Upper lobe of right lung (tissue), 1 donor: ENCODE measurements around the gene LCN6. TPM values are rescaled to one million over a fixed set of nuclear protein-coding genes. Genes with fewer than 3 reads are reported as not detected.
"Not testable (repeated sequence)": the region's sequence is repeated elsewhere in the genome, so short reads cannot be mapped to it uniquely, and the experiment has no call there.

Experiments used
- ATAC-seq: fragments of 200-7000 bp; cut with Tn5 transposase; one replicate; pipeline ENCODE4 v1.9.1; 2020; ENCODE audit warnings: mild to moderate bottlenecking, moderate library complexity
- DNase-seq: peaks from one replicate; pipeline ENCODE4 v3.0.0-alpha.2; 2020
- H3K27ac ChIP-seq: fragments of 200-600 bp; one replicate; pipeline ENCODE4 v1.8.0; 2022
- H3K27me3 ChIP-seq: fragments of 200-600 bp; one replicate; pipeline ENCODE4 v1.8.0; 2022; ENCODE audit warnings: mild to moderate bottlenecking
- H3K36me3 ChIP-seq: fragments of 200-600 bp; one replicate; pipeline ENCODE4 v1.8.0; 2022
- H3K4me1 ChIP-seq: fragments of 200-600 bp; one replicate; pipeline ENCODE4 v1.8.0; 2022
- H3K4me3 ChIP-seq: fragments of 200-600 bp; one replicate; pipeline ENCODE4 v1.8.0; 2022; ENCODE audit warnings: mild to moderate bottlenecking
- H3K9me3 ChIP-seq: fragments of 200-600 bp; one replicate; pipeline ENCODE4 v1.8.0; 2022
- intact Hi-C: fragments of 100-400 bp; cut with DNase I; formaldehyde crosslinking; loops from one replicate; pipeline ENCODE4 v1.11.0; 2022
- total RNA-seq: library from RNA; stranded (reverse); fragmentation: NEBNext Ultra II Directional; extraction: Animal tissue kit (Norgen Biotek cat#: 25700); gene quantifications from one replicate; pipeline ENCODE4 v1.2.1, GENCODE V29; 2021
- TF ChIP-seq, protein P1 (sequence below): fragments of 200-600 bp; IDR thresholded peaks from one replicate; pipeline ENCODE4 v1.8.0; 2022; ENCODE audit warnings: antibody characterized with exemption
- donor health status: DM: no; HTN: yes; CAD: no; lungs with severe emphysema.

Gene LCN6
- total RNA-seq, 1 donor from 2014 or later = 21.5 TPM

DNA sequence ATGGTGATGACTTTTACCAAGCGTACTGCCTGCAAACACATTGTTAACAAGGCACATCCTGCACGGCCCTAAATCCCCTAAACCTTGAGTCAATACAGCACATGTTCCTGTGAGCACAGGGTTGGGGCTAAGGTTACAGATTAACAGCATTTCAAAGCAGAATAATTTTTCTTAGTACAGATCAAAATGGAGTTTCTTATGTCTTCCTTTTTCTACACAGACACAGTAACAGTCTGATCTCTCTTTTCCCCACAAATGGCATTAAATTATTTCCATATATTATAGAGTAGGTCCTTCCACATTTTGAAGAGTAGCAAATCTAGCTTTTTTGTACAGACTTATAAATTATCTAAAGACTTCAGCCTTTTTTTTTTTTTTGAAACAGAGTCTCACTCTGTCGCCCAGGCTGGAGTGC is 41.2 kb upstream of the LCN6 start:
- DNase-seq = no peak
- TF ChIP-seq, protein P1, sequence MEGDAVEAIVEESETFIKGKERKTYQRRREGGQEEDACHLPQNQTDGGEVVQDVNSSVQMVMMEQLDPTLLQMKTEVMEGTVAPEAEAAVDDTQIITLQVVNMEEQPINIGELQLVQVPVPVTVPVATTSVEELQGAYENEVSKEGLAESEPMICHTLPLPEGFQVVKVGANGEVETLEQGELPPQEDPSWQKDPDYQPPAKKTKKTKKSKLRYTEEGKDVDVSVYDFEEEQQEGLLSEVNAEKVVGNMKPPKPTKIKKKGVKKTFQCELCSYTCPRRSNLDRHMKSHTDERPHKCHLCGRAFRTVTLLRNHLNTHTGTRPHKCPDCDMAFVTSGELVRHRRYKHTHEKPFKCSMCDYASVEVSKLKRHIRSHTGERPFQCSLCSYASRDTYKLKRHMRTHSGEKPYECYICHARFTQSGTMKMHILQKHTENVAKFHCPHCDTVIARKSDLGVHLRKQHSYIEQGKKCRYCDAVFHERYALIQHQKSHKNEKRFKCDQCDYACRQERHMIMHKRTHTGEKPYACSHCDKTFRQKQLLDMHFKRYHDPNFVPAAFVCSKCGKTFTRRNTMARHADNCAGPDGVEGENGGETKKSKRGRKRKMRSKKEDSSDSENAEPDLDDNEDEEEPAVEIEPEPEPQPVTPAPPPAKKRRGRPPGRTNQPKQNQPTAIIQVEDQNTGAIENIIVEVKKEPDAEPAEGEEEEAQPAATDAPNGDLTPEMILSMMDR = no peak
- H3K27ac ChIP-seq = no peak overlapping the region
- H3K4me3 ChIP-seq = no peak overlapping the region
- intact Hi-C loops = loop anchor here (5.0 kb wide), 1 partner anchor 243 kb away; the partner anchor contains the start of gene FUT7
- H3K27me3 ChIP-seq = no peaks in the 10 kb centered on the region
- H3K4me1 ChIP-seq = peaks cover 22% of the 10 kb centered on the region
- no peak for ATAC-seq
- H3K36me3 ChIP-seq = no peaks in the 10 kb centered on the region
- H3K9me3 ChIP-seq = no peaks in the 10 kb centered on the region

DNA sequence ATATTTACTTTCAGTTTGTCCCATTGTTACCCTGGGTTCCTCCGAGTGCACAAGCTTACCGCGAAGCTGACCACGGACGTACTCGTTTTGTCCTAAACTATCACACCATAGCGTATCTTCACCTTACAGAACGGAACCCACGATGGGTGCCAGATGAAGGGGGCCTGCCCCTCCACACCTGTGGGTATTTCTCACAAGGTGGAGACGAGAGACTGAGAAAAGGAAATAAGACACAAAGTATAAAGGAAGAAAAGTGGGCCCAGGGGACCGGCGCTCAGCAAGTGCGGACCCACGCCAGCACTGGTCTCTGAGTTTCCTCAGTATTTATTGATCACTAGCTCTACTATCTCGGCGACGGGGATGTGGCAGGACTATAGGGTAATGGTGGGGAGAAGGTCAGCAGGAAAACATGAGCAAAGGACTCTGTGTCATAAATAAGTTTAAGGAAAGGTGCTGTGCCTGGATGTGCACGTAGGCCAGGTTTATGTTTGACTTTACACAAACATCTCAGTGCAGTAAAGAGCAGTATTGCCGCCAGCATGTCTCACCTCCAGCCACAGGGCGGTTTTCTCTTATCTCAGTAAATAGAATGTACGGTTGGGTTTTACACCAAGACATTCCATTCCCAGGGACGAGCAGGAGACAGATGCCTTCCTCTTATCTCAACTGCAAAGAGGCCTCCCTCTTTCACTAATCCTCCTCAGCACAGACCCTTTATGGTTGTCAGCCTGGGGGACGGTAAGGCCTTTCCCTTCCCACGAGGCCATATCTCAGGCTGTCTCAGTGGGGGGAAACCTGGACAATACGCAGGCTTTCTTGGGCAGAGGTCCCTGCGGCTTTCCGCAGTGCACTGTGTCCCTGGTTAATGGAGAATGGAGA is 40.6 kb upstream of the LCN6 start:
- not testable (repeated sequence) for H3K27ac ChIP-seq, ATAC-seq, H3K36me3 ChIP-seq, H3K27me3 ChIP-seq, H3K4me3 ChIP-seq, H3K9me3 ChIP-seq, DNase-seq
- intact Hi-C loops = loop anchor here (5.0 kb wide), 1 partner anchor 243 kb away; the partner anchor contains the start of gene FUT7
- peaks cover 22% of the 10 kb centered on the region for H3K4me1 ChIP-seq

DNA sequence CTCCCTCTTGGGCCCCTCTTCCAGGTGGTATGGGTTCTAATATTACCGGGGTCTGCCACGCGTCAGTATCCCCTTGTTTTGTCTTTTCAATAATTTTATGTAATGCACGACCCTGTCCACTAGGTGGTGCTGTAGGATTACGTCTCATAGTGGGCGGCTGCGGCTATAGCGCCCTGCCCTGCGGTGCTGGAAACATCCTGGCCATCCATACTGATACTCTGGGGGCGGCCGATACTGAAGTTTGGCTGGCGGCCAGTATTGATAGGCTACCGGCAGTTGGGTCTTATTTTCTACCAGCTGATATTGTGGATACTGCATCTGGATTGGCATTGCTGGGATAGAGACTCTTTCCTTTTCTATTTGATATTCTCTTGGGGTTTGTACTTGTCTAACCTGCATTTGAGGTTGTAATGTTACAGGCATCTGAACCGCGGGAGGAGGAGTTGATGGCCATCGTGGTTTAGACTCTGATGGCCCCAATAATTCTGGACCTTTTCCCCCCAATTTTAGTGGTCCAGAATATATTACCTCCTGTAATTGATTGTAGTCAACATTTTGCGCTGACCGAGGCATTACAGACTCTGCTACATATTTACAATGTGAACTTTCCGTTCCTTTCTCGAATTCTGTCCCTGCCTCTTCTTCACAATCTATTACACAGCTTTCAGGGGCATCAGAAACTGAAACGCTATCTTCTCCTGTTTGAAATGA is 39.5 kb upstream of the LCN6 start:
- Histone ChIP-seq H3K4me3 (no peak overlapping the region), H3K4me1 (peaks cover 22% of the 10 kb centered on the region), H3K36me3 (no peaks in the 10 kb centered on the region), H3K27me3 (no peaks in the 10 kb centered on the region), H3K9me3 (no peaks in the 10 kb centered on the region), H3K27ac (no peak overlapping the region)
- no peak for DNase-seq
- no peak for ATAC-seq
- TF ChIP-seq, protein P1 = peak; percentile 87
- intact Hi-C loops = loop anchor here (5.0 kb wide), 1 partner anchor 244 kb away; the partner anchor contains the start of gene FUT7

DNA sequence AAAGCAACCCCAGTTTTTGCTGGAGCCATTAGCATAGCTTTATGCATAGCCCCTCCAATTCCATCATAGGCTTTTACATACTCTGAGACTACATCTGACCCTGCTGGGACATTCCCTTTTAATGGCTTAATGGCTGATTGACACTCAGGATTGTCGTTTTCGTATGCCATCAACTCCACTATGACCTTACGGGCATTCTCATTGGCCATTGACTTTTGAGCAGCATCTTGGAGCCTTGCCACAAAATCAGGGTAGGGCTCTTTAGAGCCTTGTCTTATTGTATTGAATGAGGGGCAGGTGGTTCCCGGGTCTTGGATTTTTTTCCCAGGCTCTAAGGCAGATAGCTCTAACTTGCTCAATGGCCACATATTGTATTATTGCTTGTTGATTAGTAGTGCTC is 38.7 kb upstream of the LCN6 start:
- H3K4me3 ChIP-seq, H3K9me3 ChIP-seq, H3K27me3 ChIP-seq, ATAC-seq, DNase-seq, H3K27ac ChIP-seq, H3K36me3 ChIP-seq: not testable (repeated sequence)
- peaks cover 17% of the 10 kb centered on the region for H3K4me1 ChIP-seq
- intact Hi-C loops = loop anchor here (5.0 kb wide), 1 partner anchor 245 kb away; the partner anchor contains the start of gene FUT7

DNA sequence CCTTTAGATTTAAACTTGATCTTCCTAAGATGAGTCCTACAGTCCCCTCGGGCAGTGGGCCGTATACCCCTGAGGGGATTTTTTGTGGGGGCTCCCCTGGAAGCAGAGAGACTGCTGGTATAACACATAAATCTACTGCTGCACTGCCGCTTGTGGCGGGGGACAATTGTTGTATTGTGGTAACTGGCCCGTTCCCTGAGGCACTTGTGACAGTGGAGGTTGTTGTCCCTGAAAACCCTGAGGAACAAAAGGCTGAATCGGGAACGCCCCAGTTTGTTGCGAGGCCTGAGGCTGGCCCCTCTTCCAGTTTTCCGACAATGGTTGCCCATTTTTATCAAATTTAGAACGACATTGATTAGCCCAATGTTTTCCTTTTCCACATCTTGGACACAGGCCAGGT is 38.1 kb upstream of the LCN6 start:
- Histone ChIP-seq H3K27ac (no peak overlapping the region), H3K4me1 (peaks cover 11% of the 10 kb centered on the region), H3K4me3 (no peak overlapping the region), H3K36me3 (no peaks in the 10 kb centered on the region), H3K9me3 (no peaks in the 10 kb centered on the region), H3K27me3 (no peaks in the 10 kb centered on the region)
- intact Hi-C loops = loop anchor here (5.0 kb wide), 1 partner anchor 246 kb away; the partner anchor contains the start of gene FUT7
- no peak for ATAC-seq
- DNase-seq = peak; percentile 50
- TF ChIP-seq, protein P1 = no peak

DNA sequence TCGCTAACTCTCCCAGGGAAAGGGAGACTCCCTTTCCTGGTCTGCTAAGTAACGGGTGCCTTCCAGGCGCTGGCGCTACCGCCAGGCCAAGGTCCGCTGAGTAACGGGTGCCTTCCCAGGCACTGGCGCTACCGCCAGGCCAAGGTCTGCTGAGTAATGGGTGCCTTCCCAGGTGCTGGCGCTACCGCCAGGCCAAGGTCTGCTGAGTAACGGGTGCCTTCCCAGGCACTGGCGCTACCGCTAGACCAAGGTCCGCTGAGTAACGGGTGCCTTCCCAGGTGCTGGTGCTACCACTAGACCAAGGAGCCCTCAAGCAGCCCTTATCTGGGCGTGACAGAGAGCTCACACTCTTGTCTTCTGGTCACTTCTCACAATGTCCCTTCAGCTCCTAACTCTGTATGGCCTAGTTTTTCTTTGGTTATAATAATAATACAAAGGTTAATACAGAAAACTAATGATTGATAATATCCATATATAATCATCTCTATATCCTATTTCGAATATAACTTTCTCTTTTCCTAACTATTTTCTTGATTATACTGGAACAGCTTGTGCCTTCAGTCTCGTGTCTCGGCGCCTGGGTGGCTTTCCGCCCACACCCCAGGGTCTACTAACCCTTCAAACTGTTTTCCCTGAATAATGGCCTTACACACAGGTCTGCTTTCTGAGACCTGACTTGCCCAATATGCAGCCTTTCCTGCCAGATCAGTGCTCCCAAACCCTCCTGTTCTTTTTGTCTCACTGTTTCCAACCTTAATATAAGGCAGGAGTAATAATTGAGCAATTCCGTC is 37.4 kb upstream of the LCN6 start:
- DNase-seq, H3K27ac ChIP-seq, ATAC-seq, H3K4me3 ChIP-seq, H3K9me3 ChIP-seq, H3K36me3 ChIP-seq, H3K27me3 ChIP-seq: not testable (repeated sequence)
- H3K4me1 ChIP-seq = peaks cover 11% of the 10 kb centered on the region
- intact Hi-C loops = loop anchor here (5.0 kb wide), 1 partner anchor 247 kb away; the partner anchor contains the start of gene FUT7
